NOMO-1 treated with DMSO at 0.1 percent for 48 hours (cell line): ENCODE measurements around the gene TROAP.
A peak's percentile ranks its signal among the peaks of the same experiment; 100 is the strongest.
"Not testable (repeated sequence)": the region's sequence is repeated elsewhere in the genome, so short reads cannot be mapped to it uniquely, and the experiment has no call there.

Source experiments
- DNase-seq: peaks from one replicate; lab custom pipeline; 2025; ENCODE audit not compliant: unreplicated experiment; lab: John Stamatoyannopoulos, UW

Gene TROAP

DNA sequence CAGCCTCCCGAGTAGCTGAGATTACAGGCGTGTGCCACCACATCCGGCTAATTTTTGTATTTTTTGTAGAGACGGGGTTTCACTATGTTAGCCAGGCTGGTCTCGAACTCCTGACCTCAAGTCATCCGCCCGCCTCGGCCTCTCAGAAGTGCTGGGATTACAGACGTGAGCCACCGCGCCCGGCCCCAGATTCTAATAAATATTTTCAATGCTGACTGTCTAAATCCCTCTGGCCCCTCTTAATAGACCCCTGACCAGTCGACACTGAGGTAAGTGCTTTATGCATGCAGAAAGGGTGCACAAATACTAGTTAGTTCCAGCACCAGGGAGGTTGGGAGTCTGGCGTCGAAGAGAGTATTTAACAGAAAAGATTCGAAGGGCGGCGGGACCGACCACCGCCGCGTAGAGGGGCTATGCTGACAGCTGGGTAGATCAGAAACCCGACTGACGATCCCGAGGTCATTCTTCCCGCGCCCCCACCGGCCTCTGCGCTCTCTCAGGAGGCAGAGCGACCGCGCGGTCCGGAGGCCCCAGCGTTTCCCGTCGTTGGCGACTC lies 43.1 kb downstream of the TROAP start:
- DNase-seq = no peak

DNA sequence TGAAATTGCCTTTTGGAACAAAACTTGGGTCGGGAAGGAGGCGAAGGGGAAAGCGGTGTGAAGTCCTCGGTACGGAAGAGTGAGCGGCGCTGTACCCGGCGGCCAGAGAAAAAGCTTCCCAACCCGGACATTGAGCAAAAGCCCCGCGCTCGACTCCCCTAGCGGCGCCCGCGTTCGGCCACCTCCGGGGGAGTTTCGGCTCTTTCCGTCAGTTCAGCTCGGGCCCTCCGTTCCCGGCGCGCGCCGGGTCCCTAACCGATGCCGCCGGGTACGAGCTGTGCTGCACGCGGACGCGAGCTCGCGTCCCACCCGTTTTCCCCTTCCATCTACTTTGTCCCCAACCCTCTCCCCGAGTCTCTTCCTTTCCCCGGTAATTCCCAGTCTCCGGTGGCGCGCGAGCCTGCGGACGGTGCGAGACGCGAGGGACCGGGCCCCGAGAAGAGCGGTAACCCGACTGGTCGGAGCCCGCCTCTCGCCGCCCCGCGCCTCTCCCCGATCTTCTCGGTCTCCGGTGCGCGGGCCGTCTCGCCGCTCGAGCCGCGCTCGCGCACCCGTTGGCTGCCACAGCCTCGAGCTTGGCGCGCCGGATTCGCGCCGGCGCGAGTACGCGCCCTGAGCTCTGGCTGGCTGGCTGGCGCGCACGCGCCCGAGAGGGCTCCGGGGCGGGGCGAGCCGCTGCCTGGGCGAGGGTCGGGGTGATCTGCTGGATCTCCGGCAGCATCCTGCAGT lies 43.8 kb downstream of the TROAP start:
- peak; percentile 87 for DNase-seq

DNA sequence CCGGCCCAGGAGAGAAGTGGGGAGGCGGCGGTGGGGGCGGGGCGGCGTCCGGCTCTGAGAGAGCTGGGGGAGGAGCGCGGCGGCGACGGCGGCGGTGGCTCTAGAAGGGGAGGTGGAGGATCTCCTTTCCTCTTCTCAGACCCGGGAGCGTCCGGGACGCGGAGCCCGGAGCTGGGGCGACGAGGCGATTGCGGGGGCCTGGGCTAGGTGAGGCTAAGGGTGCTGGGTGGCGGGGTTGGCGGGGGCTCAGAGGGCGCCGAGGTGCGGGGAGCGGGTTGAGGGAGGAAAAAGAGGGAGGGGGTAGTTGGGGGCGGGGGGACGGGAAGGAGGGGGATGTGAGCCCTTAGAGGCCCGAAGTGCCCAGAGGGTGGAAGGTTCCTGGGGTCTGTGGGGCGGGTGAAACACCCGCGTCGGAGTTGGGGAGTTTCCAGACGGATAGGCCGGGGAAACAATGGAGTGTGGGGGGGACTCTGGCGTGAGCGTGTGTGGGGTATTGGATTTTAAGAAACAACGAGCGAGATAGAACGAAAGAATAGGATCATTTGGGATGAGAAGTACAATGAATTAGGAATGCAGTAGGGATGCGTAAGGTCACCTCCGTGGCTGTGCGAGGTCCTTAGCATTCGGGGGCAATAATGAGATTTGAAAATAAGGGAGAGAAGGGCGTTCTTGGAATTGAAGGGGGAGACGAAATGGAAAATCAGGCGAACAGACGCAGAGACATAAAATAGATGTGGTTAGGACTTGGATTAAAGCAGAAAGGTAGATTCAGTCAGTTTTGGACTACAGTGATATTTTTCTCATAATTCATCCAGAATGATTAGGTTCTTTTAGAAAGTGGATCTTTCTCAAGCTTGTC lies 44.6 kb downstream of the TROAP start, which contains the start of gene SPATS2:
Gene SPATS2, plus strand, starts transcription at position 82 of the 859 bp plus-strand sequence. CDS start 93,551 bp downstream, outside the sequence.
- DNase-seq = no peak

DNA sequence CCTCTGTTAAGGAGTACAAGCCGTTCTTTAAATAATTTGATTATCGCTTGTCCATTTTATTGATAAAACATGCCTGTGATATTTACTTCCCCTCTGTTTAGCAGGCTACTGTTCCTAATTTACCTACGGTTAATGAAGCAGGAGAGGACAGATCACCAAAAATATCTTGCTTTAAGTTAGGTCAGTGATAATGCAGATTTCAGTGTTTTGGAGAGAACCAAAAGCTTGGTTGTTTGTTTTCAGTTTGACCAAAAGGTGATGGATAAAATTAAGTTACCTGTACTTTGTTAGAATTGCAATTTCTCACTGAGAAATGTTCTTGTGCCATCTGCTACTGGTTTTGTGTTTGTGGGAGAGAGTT lies 45.2 kb downstream of the TROAP start:
- DNase-seq = no peak

DNA sequence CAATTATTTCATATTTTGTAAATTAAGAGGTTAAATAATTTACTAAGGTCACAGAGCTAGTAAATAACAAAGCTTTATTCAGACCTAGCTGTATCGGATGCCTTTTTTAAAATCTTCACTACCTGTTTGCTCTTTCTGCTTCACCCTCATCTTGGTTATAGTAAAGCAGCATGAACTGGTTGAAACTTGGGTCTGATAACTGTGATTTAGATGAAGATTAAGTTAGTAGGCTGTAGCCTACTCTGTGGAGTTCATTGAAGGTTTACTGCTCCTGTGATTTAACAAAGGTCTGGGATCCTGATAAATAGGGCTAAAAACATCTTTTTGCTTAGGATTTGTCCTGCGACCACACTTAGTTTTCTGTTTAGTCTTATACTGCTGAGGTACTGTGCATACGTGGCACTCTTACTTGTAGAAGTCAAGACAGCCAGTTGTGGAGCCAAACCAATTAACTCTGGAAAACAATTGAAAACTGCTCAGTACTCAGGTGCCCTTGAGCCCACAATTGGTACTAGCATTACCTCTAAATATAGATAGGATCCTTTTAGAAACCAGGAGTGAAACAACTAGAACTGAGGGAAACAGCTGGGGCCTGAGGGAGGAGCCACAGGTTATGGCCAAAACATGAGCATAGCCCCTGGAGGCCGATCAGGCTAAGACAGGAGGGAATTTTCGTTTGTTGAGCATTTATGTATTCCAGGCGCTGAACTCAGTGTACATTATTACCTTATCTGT lies 46.5 kb downstream of the TROAP start:
- peak; percentile 43 for DNase-seq

DNA sequence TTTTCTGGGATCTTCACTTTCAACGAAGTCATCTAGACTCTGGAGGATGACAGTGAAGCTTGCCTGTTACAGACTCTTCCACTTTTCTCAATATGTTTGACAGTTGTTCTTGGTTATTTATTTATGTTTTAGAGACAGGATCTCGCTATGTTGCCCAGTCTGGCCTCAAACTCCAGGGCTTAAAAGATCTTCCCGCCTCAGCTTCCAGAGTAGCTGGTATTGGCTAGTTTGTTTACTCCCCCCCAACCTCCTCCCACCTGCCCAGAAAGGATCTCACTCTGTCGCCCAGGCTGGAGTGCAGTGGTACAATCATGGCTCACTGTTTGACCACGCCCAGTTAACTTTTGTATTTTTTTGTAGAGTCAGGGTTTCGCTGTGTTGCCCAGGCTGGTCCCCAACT lies 47.5 kb downstream of the TROAP start:
- DNase-seq = no peak

DNA sequence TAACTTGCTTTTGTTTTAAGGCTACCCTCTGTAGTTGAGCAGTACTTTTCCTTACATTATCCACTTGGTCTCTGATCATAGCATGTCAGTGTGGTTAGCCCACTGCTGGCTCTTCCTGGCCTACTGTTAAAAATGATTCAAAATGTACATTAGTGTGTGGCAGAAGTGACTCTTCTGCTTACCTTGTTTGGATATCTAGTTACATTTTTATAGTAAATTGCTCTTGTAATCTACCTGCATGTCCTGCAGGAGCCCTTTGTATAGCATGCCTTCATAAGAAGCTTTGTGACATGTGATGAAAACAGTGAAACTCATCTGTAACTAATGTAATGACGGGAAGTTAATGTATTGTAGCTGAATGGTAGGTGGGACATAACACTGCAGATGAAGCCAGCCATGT lies 52.4 kb downstream of the TROAP start:
- no peak for DNase-seq

DNA sequence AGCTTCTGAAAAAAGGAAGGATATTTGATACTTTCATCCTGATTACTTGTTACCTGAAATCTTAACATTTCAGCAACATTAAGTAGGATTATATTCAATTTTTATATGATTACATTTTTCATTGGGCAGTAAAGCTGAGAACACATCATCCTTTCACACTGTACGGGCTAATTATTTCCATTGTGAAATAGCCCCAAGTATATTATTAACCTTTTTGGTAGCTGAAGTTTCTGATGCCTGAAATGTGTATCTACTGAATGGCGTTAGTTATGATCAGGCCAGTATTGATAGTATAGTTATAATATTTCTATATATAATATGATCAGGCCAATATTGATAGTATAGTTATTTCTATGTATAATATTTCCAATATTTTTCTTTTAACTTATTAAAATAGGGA lies 54.3 kb downstream of the TROAP start:
- DNase-seq = no peak

DNA sequence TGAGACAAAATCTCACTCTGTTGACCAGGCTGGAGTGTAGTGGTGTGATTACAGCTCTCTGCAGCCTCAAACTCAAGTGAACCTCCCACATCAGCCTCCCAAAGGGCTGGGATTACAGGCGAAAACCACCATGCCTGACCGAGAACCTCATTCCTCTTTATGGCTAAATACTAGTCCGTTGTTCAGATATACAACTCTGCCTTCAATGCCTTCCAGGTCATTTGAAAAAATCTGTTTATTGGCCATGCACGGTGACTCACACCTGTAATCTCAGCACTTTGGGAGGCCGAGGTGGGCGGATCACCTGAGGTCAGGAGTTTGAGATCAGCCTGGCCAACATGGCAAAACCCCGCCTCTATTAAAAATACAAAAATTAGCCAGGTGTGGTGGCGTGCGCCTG lies 57.1 kb downstream of the TROAP start:
- not testable (repeated sequence) for DNase-seq
